IPS-20b (cell line): Measurements from ENCODE around the gene HSPB3.

ENCODE experiments used
- H3K27ac ChIP-seq: one replicate; pipeline ENCODE4 v1.5.1; 2013; ENCODE audit warnings: low read length
- H3K27me3 ChIP-seq: 2 replicates; pipeline ENCODE4 v1.6.1; 2013; ENCODE audit warnings: mild to moderate bottlenecking, low read length, inconsistent platforms; ENCODE audit not compliant: insufficient read depth
- H3K36me3 ChIP-seq: 2 replicates; pipeline ENCODE4 v1.6.1; 2013; ENCODE audit warnings: low read depth, mild to moderate bottlenecking, inconsistent platforms, low read length, moderate library complexity; ENCODE audit not compliant: insufficient read depth
- H3K4me1 ChIP-seq: 2 replicates; pipeline ENCODE4 v1.6.1; 2013; ENCODE audit warnings: mild to moderate bottlenecking, control low read depth, inconsistent platforms, low read length, moderate library complexity; ENCODE audit not compliant: insufficient read depth
- H3K4me3 ChIP-seq: 2 replicates; pipeline ENCODE4 v1.5.1; 2013; ENCODE audit warnings: mild to moderate bottlenecking, low read length, inconsistent platforms
- H3K9ac ChIP-seq: 2 replicates; pipeline ENCODE4 v1.6.1; 2013; ENCODE audit warnings: low read depth, mild to moderate bottlenecking, inconsistent platforms, low read length, moderate library complexity
- H3K9me3 ChIP-seq: 2 replicates; pipeline ENCODE4 v1.6.1; 2013; ENCODE audit warnings: mild to moderate bottlenecking, low read depth, low read length, inconsistent platforms; ENCODE audit not compliant: insufficient read depth

The HSPB3 gene

DNA sequence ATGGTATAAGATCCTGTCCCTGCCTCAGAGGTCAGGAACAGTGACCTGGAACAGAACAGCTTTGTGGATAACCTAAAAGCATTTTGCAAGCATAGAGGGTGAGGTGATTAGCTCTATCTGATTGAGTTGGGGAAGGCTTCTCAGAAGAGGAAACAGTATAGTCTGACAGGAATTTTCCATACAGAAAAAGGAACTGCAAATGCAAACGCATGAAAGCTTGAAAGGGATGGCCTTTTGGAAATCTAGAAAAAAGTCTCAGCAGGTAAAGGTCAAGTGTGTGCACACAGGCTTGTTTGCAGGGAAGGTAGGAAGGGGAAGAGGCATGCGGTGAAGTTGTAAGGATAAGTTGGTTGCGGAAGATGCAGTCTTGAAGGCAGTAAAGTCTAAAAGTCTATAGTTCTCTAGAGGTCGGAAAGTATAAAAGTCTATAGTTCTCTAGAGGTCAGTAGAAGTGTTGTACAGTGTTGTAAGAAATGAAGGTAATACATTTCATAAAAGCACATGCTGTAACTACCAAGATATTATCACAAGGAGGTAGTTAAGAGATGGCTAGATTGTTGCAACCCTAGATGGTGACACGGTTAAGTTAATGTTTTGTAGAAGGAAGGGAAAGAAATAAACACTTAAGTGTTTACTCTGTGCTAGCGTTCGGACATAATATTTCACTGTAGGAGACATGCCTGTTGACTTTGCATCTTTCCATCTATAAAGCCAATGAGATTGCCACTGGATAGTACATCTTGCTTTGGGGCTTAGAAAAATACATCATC, 16.7 kb upstream of the HSPB3 start:
- Histone ChIP-seq H3K36me3 (no peaks in the 10 kb centered on the region), H3K4me3 (no peak overlapping the region), H3K27ac (no peak overlapping the region), H3K27me3 (no peaks in the 10 kb centered on the region), H3K4me1 (no peaks in the 10 kb centered on the region), H3K9me3 (no peaks in the 10 kb centered on the region), H3K9ac (no peak overlapping the region)

DNA sequence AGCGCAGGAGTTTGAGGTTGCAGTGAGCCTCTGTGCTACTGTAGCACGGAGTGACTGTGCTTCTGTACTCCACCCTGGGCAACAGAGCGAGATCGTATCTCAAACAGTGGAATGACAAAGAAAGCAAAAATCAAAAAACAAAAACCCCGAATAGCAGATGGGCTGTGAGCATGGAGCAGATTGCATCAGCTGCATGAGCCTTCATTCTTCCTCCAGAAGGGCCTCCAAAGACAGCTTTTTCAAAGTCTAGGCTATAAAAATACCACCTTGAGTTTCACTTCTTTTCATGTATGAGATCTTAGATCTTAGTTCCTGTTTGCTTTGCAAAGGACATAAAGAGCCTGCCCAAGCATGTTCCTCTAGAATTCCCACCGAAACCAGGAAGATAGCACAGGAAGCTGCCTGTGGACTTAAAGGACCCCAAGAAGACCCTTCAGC, 15.0 kb upstream of the HSPB3 start:
- Histone ChIP-seq H3K9me3 (no peaks in the 10 kb centered on the region), H3K9ac (no peak overlapping the region), H3K4me1 (no peaks in the 10 kb centered on the region), H3K36me3 (no peaks in the 10 kb centered on the region), H3K27ac (no peak overlapping the region), H3K27me3 (no peaks in the 10 kb centered on the region), H3K4me3 (no peak overlapping the region)

DNA sequence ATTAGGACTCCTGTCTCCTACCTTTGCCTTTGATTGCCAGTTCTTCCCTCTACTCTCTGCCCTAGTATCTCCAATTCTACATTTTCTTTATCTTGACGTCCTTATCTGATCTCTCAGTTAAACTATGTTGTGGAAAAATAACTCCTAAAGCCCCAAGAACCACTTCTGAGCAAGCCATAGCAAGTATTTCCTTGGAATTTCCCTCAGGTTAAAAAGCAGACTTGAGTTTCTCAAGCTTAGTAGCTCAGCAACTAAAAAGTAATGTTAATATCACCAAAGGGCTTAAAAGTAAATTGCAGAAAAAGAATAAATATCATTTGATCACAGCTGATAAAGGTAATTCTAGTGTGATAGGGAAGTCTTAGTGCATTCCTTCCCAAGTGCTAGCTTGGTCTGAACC, 13.2 kb upstream of the HSPB3 start:
- Histone ChIP-seq H3K9ac (no peak overlapping the region), H3K4me1 (no peaks in the 10 kb centered on the region), H3K9me3 (no peaks in the 10 kb centered on the region), H3K36me3 (no peaks in the 10 kb centered on the region), H3K27me3 (no peaks in the 10 kb centered on the region), H3K27ac (no peak overlapping the region), H3K4me3 (no peak overlapping the region)

DNA sequence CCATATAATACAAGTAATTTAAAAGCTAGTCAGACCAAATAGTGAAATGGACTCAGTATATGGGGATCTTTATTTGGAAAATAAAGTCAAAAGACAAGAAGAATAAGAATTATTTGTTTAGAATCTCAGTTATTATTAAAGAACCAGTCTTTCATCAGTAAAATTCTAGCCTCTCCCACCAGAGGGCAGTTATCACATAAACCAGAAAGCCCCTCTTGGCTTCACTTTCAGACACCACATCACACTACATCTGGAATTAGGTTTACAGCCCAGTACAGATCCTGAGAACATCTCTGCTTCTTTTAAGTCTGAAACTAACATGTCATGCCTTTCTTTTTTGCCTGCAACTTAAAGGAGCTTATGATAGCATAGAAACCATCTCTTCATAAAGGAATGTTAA, 12.2 kb upstream of the HSPB3 start:
- H3K9me3 ChIP-seq: no peaks in the 10 kb centered on the region
- H3K27ac ChIP-seq: no peak overlapping the region
- no peaks in the 10 kb centered on the region for H3K36me3 ChIP-seq
- H3K9ac ChIP-seq: no peak overlapping the region
- no peaks in the 10 kb centered on the region for H3K4me1 ChIP-seq
- no peak overlapping the region for H3K4me3 ChIP-seq
- H3K27me3 ChIP-seq: no peaks in the 10 kb centered on the region

DNA sequence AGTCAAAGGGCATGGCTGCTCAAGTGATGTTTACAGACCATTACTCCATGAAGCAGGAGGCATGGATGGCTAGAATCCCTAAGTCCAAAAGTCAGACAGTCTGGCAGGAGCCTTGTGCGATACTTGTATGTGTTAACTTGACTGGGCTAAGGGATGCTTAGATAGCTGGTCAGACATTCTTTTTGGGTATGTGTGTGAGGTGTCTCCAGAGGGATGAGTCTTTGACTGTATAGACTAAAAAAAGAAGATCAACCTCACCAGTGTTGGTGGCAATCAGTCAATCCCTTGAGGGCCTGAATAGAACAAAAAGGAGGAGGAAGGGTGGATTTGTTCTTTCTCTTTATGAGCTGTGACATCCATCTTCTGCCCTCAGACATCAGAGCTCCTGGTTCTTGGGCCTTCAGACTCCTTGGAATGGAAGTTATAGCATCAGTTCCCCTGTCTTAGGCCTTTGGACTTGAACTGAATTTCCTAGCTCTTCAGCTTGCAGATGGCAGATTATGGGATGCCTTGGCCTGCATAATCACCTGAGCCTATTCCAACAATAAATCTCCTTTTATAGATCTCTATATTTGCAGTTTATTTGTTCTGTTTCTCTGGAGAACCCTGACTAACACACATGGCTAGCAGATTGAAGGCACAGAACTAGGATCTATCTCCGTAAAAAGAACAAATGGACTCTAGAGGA, 9.7 kb upstream of the HSPB3 start:
- Histone ChIP-seq H3K4me3 (no peak overlapping the region), H3K9ac (no peak overlapping the region), H3K4me1 (peaks cover 6% of the 10 kb centered on the region; the same call in 1 of the 2 replicates), H3K36me3 (no peaks in the 10 kb centered on the region), H3K27me3 (no peaks in the 10 kb centered on the region), H3K9me3 (no peaks in the 10 kb centered on the region), H3K27ac (no peak overlapping the region)

DNA sequence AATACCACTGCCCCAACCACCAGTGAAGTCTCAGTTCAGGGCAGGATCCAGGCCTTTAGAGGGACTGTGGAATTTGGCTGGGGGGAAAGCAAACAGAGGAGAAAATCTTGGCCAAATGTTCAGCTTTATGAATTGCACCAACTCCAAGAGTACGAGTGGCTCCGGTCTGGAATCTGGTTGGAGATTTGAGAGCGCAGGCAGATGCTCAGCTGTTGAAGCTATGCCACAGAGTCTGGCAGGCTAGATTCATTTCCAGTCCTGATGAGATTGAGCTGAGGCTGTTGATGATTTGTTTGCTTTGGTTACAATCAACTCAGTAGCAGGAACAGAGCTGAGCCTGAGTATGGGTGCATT, 9.1 kb upstream of the HSPB3 start:
- no peaks in the 10 kb centered on the region for H3K36me3 ChIP-seq
- H3K4me1 ChIP-seq: peaks cover 6% of the 10 kb centered on the region; the same call in 1 of the 2 replicates
- H3K9ac ChIP-seq: no peak overlapping the region
- H3K4me3 ChIP-seq: no peak overlapping the region
- no peak overlapping the region for H3K27ac ChIP-seq
- H3K27me3 ChIP-seq: no peaks in the 10 kb centered on the region
- H3K9me3 ChIP-seq: no peaks in the 10 kb centered on the region

DNA sequence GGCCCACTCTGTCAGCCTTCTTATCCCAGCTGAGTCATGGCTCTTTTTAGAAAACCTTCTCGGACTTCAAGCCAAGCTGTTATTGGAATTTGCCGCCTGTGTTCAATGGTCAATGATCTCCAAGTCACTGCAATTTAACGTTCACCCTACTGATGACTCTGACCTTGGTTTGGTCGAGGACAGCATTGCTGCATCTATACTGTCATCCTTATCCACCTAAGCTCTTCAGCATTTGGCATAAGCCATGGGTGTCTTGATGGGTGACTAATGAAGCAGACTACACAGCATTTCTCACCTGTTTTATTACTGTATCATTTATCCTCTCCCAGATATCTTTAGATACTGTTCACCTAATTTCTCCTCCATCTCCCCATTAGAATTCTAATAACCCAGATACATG, 5.6 kb upstream of the HSPB3 start:
- H3K9ac ChIP-seq: no peak overlapping the region
- H3K27ac ChIP-seq: no peak overlapping the region
- no peaks in the 10 kb centered on the region for H3K9me3 ChIP-seq

DNA sequence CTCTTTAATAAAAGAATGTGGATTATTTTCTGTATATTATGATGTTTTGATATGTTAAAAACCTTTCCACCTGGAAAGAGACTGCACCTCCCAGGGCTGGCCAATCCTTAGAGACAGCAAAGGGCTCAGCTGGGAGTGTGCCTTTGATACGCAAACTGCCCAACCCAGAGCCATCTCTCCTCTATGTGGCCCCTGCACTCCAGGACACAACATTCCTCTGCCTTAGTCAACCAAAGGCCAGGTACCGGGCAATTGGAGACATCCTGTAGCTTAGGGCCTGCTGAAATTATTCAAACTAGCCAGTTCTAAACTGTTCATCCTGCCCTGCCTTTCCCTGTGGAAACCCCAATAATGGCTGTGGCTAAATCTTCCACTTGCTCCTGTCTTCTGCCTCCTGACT, 5.0 kb upstream of the HSPB3 start:
- no peak overlapping the region for H3K4me3 ChIP-seq
- H3K4me1 ChIP-seq: peaks cover 6% of the 10 kb centered on the region; the same call in 1 of the 2 replicates
- H3K9me3 ChIP-seq: no peaks in the 10 kb centered on the region
- H3K27me3 ChIP-seq: no peaks in the 10 kb centered on the region
- H3K36me3 ChIP-seq: no peaks in the 10 kb centered on the region
- no peak overlapping the region for H3K9ac ChIP-seq
- H3K27ac ChIP-seq: no peak overlapping the region

More for the DNA sequence above, 5.6 kb upstream of the HSPB3 start:
- H3K4me3 ChIP-seq: no peak overlapping the region
- peaks cover 6% of the 10 kb centered on the region; the same call in 1 of the 2 replicates for H3K4me1 ChIP-seq
- H3K36me3 ChIP-seq: no peaks in the 10 kb centered on the region
- H3K27me3 ChIP-seq: no peaks in the 10 kb centered on the region

DNA sequence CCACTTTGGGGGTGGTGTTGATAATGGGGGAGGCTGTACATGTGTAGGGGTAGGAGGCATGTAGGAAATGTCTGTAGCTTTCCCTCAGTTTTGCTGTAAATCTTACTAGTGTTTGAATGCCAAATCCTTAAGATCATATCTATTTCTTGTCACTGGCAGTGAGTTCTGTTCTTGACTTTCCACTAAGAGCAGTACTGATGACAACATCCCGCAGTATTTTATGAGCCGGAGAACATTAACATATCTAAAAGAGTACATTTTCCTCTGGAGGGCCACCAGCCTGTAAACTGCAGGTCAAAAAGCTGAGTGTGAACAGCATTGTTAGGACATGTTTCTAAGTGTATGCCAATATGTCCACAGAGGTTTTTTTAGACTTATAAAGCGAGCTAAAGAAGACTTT, 2.5 kb upstream of the HSPB3 start:
- no peak overlapping the region for H3K9ac ChIP-seq
- H3K27ac ChIP-seq: no peak overlapping the region
- no peaks in the 10 kb centered on the region for H3K9me3 ChIP-seq
- H3K27me3 ChIP-seq: no peaks in the 10 kb centered on the region
- no peak overlapping the region for H3K4me3 ChIP-seq
- H3K36me3 ChIP-seq: no peaks in the 10 kb centered on the region
- peaks cover 13% of the 10 kb centered on the region; the same call in 1 of the 2 replicates for H3K4me1 ChIP-seq

DNA sequence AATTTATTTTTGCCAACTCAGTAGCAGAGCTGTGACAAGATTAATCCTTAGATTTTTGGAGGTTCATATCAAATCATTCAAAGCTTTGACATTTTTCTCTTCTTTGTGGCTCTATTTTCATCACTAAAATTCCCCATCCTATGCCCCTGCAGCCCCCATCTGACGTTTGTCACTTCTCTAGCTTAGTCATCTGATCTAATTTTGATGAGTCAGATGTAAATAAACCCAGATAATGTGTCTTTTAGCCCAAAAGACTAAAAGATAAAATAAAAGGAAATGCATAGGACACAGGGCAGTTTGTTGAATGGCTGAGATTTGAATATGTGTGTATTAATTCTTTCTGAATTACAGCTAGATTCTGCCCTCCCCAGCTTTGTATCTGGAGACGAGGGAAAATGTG, 897 bp upstream of the HSPB3 start:
- H3K27me3 ChIP-seq: no peaks in the 10 kb centered on the region
- peaks cover 13% of the 10 kb centered on the region; the same call in 1 of the 2 replicates for H3K4me1 ChIP-seq

DNA sequence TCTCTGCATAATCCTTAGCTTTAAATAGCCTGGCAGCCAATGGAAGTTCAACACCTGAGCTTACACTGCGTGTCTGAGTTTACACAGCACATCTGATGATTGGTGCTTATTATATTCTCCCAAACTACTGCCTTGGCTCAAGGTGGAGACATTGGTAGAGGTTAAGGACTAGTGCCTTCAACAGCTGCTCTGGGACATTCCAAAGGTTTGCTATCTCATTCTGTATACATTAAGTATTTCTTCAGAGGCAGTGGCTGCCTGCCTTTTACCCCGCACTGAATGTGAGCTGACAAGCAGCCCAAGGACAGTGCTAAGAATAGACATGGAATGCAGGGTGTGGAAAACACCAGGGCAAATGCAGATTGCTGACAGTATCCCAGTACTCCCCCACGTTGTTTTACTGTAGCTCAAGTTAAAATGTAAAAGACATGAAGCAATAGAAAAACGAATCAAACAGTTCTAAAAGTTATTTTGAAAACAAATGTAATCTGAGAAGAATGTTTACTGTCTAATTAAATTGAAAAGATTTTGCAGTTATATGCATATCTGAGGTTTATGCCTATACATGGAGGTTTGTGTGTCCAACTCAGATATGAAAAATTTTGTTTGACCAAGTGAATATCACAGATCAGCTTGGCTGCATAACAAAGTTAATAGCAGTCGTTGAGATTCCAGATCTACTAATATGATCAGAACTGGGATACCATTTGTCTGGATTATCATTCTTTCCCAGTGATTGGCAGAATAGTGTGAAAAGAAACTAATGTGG, 1.8 kb downstream of the HSPB3 start:
- Histone ChIP-seq H3K36me3 (no peaks in the 10 kb centered on the region), H3K27me3 (no peaks in the 10 kb centered on the region), H3K27ac (no peak overlapping the region), H3K4me3 (no peak overlapping the region), H3K9ac (no peak overlapping the region), H3K4me1 (peaks cover 6% of the 10 kb centered on the region; the same call in 1 of the 2 replicates), H3K9me3 (peaks cover 9% of the 10 kb centered on the region)

More for the DNA sequence above, 897 bp upstream of the HSPB3 start:
- Histone ChIP-seq H3K27ac (no peak overlapping the region), H3K9me3 (no peaks in the 10 kb centered on the region), H3K9ac (no peak overlapping the region), H3K4me3 (no peak overlapping the region), H3K36me3 (no peaks in the 10 kb centered on the region)
